HL-60 (cell line): ENCODE data around the gene DAPK1.

Experiments
- CTCF ChIP-seq: IDR thresholded peaks from one replicate; pipeline ENCODE4 v1.5.1; 2011; ENCODE audit warnings: low read length, control low read depth, inconsistent platforms; ENCODE audit not compliant: insufficient read depth
- POLR2AphosphoS5 ChIP-seq: IDR thresholded peaks from 2 replicates; pipeline ENCODE4 v1.6.1; 2012; ENCODE audit warnings: low read depth

DNA sequence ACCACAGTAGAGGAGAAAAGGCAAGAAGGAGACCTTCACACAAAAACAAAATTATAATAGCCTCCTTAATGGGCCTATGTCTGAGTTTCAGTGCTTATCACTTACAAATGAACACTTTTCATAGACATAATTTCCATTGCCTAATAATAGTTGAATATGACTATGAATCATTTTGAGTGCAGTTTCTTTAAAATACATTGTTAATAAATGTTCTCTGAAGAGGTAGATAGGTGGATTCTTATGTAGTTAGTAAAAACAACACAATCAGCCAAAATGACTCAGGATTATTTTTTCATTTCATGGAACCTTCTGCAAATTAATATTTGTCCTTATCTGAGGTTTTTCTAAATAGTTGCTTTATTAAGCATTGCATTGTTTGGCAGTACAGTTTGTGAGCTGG, 45.6 kb downstream of the DAPK1 start:
- no peak for TF ChIP-seq CTCF
- TF ChIP-seq POLR2AphosphoS5 = no peak
